ENCODE results near the gene PRKCE. TPM values are rescaled to one million over a fixed set of nuclear protein-coding genes. Genes with fewer than 3 reads are reported as not detected.

Gene PRKCE
- total RNA-seq, 1 experiment from 2014 or later = 14.8 TPM

- ChIA-PET POLR2A (no interaction called here), CTCF (no interaction called here), RAD21 (ENCODE audit: low non-redundant PET in 1 of 2, low total read pairs in 2 of 2, uncharacterized antibody in 2 of 2, unreplicated experiment in 2 of 2) (no interaction called here)
- intact Hi-C loops (cut with micrococcal nuclease) = no loop called here
- Histone ChIP-seq H4K20me1 (ENCODE audit: insufficient read depth) (no peaks in the 10 kb centered on the region), H3K27me3 (ENCODE audit: insufficient read depth, low read length) (no peaks in the 10 kb centered on the region), H3K9ac (ENCODE audit: low read length) (no peak overlapping the region), H3K9me3 (ENCODE audit: control insufficient read depth in 1 of 2, insufficient read depth in 1 of 2, low read depth in 1 of 2, low read length in 2 of 2) (no peaks in the 10 kb centered on the region), H3K9me2 (ENCODE audit: insufficient read depth) (no peaks in the 10 kb centered on the region), H3K4me2 (ENCODE audit: low read length) (no peak overlapping the region), H3K36me3 (ENCODE audit: control insufficient read depth in 1 of 2, insufficient read depth in 2 of 2, low read length in 2 of 2) (no peaks in the 10 kb centered on the region), H3K4me3 (replicated peaks in 1 of 2; ENCODE audit: low read depth in 1 of 2, low read length in 2 of 2) (no peak overlapping the region), H3K27ac (ENCODE audit: low read depth, low read length) (no peak overlapping the region), H2AFZ (ENCODE audit: low read depth, low read length, poor library complexity, severe bottlenecking) (no peak overlapping the region), H3K79me2 (ENCODE audit: insufficient read depth, low read length) (peaks cover 12% of the 10 kb centered on the region), H3K4me1 (ENCODE audit: control insufficient read depth in 1 of 2, insufficient read depth in 2 of 2, low read length in 2 of 2) (peaks cover 6 to 23% of the 10 kb centered on the region in 2 experiments)
- TF ChIP-seq POLR2AphosphoS5 (IDR thresholded peaks at IDR 0.05; ENCODE audit: low read depth, low read length) = no peak
- TF ChIP-seq FOSL1 (IDR thresholded peaks at IDR 0.05; ENCODE audit: low read depth) = no peak
- TF ChIP-seq SP1 (IDR thresholded peaks at IDR 0.05; ENCODE audit: low read depth) = no peak
- TF ChIP-seq TCF7L2 (IDR thresholded peaks at IDR 0.05; ENCODE audit: borderline replicate concordance, extremely low read depth, insufficient read depth, insufficient read length) = no peak
- no peak for TF ChIP-seq ZNF274 (IDR thresholded peaks at IDR 0.05; ENCODE audit: low read depth, low read length)
- no peak for TF ChIP-seq REST (IDR thresholded peaks at IDR 0.05; ENCODE audit: low read depth)
- no peak for TF ChIP-seq EGR1 (IDR thresholded peaks at IDR 0.05; ENCODE audit: low read depth)
- TF ChIP-seq CEBPB (IDR thresholded peaks at IDR 0.05; ENCODE audit: low read depth) = no peak
- TF ChIP-seq CBX3 (IDR thresholded peaks at IDR 0.05; ENCODE audit: low read depth) = no peak
- TF ChIP-seq YY1 (IDR thresholded peaks at IDR 0.05; ENCODE audit: extremely low read depth, insufficient replicate concordance, low read depth, low read length) = no peak
- no peak for TF ChIP-seq ATF3 (IDR thresholded peaks at IDR 0.05)
- TF ChIP-seq ELF1 (IDR thresholded peaks at IDR 0.05; ENCODE audit: borderline replicate concordance, low read depth) = no peak
- TF ChIP-seq EZH2 (IDR thresholded peaks at IDR 0.05) = no peak
- no peak for TF ChIP-seq SIN3A (IDR thresholded peaks at IDR 0.05; ENCODE audit: low read depth)
- TF ChIP-seq ZFX (IDR thresholded peaks at IDR 0.05) = no peak
- no peak for TF ChIP-seq RAD21 (IDR thresholded peaks at IDR 0.05; ENCODE audit: low read depth)
- no peak for TF ChIP-seq JUND (IDR thresholded peaks at IDR 0.05)
- no peak for TF ChIP-seq EZH2phosphoT487 (IDR thresholded peaks at IDR 0.05; ENCODE audit: borderline replicate concordance)
- TF ChIP-seq POLR2A (IDR thresholded peaks at IDR 0.05; ENCODE audit: borderline replicate concordance, extremely low read depth, insufficient read depth, insufficient read length) = no peak
- no peak for TF ChIP-seq CTCF (IDR thresholded peaks at IDR 0.05 in 2 of 3, conservative IDR thresholded peaks at IDR 0.05 in 1 of 3; ENCODE audit: borderline replicate concordance in 1 of 3, insufficient read depth in 1 of 3, low read depth in 2 of 3, low read length in 2 of 3)
- no TSS peak for BruUV-seq (replicated peaks)
- DNase-seq (ENCODE audit: low read depth, low spot score) = no peak
- no peak for ATAC-seq
These were observed 37.1 kb upstream of the PRKCE start for GRCh38 chr2:45614330-45614729.
